GM19043 (cell line): Measurements from ENCODE around the gene CRYBA1.
"Not testable (repeated sequence)": the region's sequence is repeated elsewhere in the genome, so short reads cannot be mapped to it uniquely, and the experiment has no call there.

ENCODE experiments used
- ATAC-seq: cut with Tn5 transposase; IDR thresholded peaks from one replicate; pipeline ENCODE4 v1.9.1; 2021; ENCODE audit warnings: low read depth; ENCODE audit not compliant: unreplicated experiment

Gene CRYBA1

GRCh38 chr17:29237476-29238132 lies 9.1 kb upstream of the CRYBA1 start:
- no peak for ATAC-seq

- ATAC-seq, result no peak
These were observed 8.4 kb upstream of the CRYBA1 start for GRCh38 chr17:29238133-29238850.

GRCh38 chr17:29240477-29240876 lies 6.2 kb upstream of the CRYBA1 start:
- ATAC-seq, result no peak

- ATAC-seq, result no peak
These were observed 5.4 kb upstream of the CRYBA1 start for GRCh38 chr17:29240968-29241963.

GRCh38 chr17:29242051-29242450 lies 4.6 kb upstream of the CRYBA1 start:
- no peak for ATAC-seq

- no peak for ATAC-seq
These were observed 3.9 kb upstream of the CRYBA1 start for GRCh38 chr17:29242790-29243189.

GRCh38 chr17:29243792-29244191 lies 2.9 kb upstream of the CRYBA1 start:
- no peak for ATAC-seq

- no peak for ATAC-seq
These were observed 1.3 kb upstream of the CRYBA1 start for GRCh38 chr17:29245401-29245800.

GRCh38 chr17:29247219-29247618 lies 560 bp downstream of the CRYBA1 start:
- ATAC-seq, result no peak

GRCh38 chr17:29248845-29249244 lies 2.2 kb downstream of the CRYBA1 start:
- no peak for ATAC-seq

- no peak for ATAC-seq
These were observed 4.0 kb downstream of the CRYBA1 start for GRCh38 chr17:29250666-29251065.

GRCh38 chr17:29251184-29251583 lies 4.5 kb downstream of the CRYBA1 start:
- no peak for ATAC-seq

- no peak for ATAC-seq
These were observed 5.6 kb downstream of the CRYBA1 start for GRCh38 chr17:29252101-29252791.

GRCh38 chr17:29253037-29253436 lies 6.4 kb downstream of the CRYBA1 start:
- ATAC-seq, result no peak

- ATAC-seq, result no peak
These were observed 9.4 kb downstream of the CRYBA1 start for GRCh38 chr17:29255926-29256522.

GRCh38 chr17:29256735-29257466 lies 10.2 kb downstream of the CRYBA1 start:
- no peak for ATAC-seq

GRCh38 chr17:29257756-29258155 lies 11.1 kb downstream of the CRYBA1 start:
- ATAC-seq, result no peak

GRCh38 chr17:29263916-29264315 lies 17.3 kb downstream of the CRYBA1 start:
- no peak for ATAC-seq

GRCh38 chr17:29271980-29272379 lies 25.3 kb downstream of the CRYBA1 start:
- not testable (repeated sequence) for ATAC-seq
